ENCODE results near the gene COA1.

The COA1 gene

DNA sequence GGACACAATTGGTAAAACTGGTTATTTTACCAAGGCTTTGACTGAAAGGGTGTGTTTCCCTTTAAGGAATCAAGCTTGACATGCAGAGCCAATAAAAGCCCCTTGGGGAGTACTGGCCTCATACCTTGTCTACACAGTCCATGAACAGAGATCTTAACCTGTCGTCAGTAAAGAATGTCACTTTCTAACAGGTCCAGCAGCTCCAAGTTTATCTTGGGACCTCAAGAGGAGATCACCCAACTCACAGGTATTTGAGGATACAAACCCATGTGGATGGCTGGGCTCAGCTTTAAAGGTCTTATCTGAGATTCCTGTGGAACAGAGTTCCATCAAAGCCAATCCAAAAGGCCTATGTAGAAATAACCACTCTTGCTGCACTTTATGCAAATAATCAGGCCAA is 61.3 kb downstream of the COA1 start:
- Histone ChIP-seq H3K36me3 (ENCODE audit: insufficient read depth, low read length) (peaks cover 27% of the 10 kb centered on the region), H3K9me3 (ENCODE audit: low read depth, low read length) (peaks cover 3% of the 10 kb centered on the region; the same call in 1 of the 2 replicates), H3K9ac (ENCODE audit: insufficient read length) (no peak overlapping the region), H3K27ac (no peak overlapping the region), H3K4me3 (no peak overlapping the region)
- TF ChIP-seq EZH2 (IDR thresholded peaks at IDR 0.05) (no peak), POLR2AphosphoS5 (IDR thresholded peaks at IDR 0.05; ENCODE audit: borderline replicate concordance, low read depth, low read length) (no peak), FOXP2 (optimal IDR thresholded peaks at IDR 0.05; ENCODE audit: control extremely low read depth, extremely low read length, insufficient read depth) (no peak)
- no peak for DNase-seq (ENCODE audit: low read depth, low spot score)

DNA sequence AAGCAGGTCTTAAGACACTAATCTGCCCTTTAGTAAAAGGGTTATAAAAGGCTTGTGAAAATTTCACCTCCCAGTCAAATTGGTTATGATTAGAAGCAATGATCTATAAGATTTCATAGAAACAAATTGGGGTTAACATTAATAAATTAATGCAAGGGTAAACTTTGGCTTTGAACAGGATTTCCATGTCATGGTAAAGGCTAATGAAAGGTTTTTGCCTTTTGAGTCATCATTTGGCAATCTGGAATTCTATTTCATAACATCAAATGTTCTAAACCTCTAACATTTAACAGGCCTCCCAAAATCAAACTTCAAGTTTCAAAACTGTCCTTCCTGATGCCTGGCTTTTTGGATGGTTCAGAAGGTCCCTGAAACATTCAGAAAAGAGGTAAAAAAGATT is 62.4 kb downstream of the COA1 start:
- Histone ChIP-seq H3K27ac (no peak overlapping the region), H3K36me3 (ENCODE audit: insufficient read depth, low read length) (peaks cover 34% of the 10 kb centered on the region), H3K9me3 (ENCODE audit: low read depth, low read length) (no peaks in the 10 kb centered on the region; the same call in 1 of the 2 replicates), H3K9ac (ENCODE audit: insufficient read length) (no peak overlapping the region), H3K4me3 (no peak overlapping the region)
- DNase-seq (ENCODE audit: low read depth, low spot score), result no peak
- no peak for TF ChIP-seq EZH2 (IDR thresholded peaks at IDR 0.05)
- TF ChIP-seq POLR2AphosphoS5 (IDR thresholded peaks at IDR 0.05; ENCODE audit: borderline replicate concordance, low read depth, low read length), result no peak
- no peak for TF ChIP-seq FOXP2 (optimal IDR thresholded peaks at IDR 0.05; ENCODE audit: control extremely low read depth, extremely low read length, insufficient read depth)

DNA sequence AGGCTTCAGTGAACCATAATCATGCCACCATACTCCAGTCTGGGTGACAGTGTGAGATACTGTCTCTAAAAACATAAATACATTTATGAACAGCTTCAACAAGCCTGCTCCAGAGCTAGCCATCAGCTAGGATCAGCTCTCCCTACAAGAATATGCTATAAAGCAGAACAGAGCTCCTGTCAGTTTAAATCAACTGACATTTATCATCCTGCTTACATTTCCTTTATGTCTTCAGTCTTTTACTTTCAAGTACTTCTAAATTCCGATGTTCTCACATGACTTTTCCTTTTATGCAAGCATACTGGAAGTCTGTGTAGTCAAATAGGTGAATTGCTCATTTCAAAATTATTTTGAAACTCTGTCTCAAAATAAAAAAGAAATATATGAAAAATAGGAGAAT is 64.6 kb downstream of the COA1 start:
- no peak for DNase-seq (ENCODE audit: low read depth, low spot score)
- H3K9me3 ChIP-seq (ENCODE audit: low read depth, low read length), result no peaks in the 10 kb centered on the region; the same call in 1 of the 2 replicates
- no peak overlapping the region for H3K4me3 ChIP-seq
- H3K36me3 ChIP-seq (ENCODE audit: insufficient read depth, low read length), result peaks cover 26% of the 10 kb centered on the region
- H3K27ac ChIP-seq, result no peak overlapping the region
- no peak overlapping the region for H3K9ac ChIP-seq (ENCODE audit: insufficient read length)
- TF ChIP-seq POLR2AphosphoS5 (IDR thresholded peaks at IDR 0.05; ENCODE audit: borderline replicate concordance, low read depth, low read length) (no peak), EZH2 (IDR thresholded peaks at IDR 0.05) (no peak), FOXP2 (optimal IDR thresholded peaks at IDR 0.05; ENCODE audit: control extremely low read depth, extremely low read length, insufficient read depth) (no peak)

DNA sequence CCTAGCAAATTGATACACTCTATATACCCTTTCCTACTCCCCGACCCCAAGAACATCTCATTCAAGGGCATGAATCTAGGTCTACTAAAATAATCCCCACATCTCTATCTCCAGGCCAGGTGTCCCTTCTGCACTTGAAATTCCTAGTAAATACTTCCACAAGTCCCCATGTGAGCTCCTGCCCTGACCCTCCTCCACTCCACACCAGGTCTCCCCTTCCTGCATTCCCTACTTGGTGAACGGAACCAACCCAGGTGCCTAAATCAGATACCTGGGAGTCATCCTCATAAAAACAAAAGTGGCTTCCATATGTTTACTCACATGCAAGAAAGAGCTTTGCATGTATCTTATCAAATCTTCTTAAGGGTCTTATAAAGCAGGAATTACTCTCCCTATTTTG is 69.2 kb downstream of the COA1 start:
- DNase-seq (ENCODE audit: low read depth, low spot score), result no peak
- no peaks in the 10 kb centered on the region for H3K9me3 ChIP-seq (ENCODE audit: low read depth, low read length)
- no peak for TF ChIP-seq POLR2AphosphoS5 (IDR thresholded peaks at IDR 0.05; ENCODE audit: borderline replicate concordance, low read depth, low read length)
- TF ChIP-seq FOXP2 (optimal IDR thresholded peaks at IDR 0.05; ENCODE audit: control extremely low read depth, extremely low read length, insufficient read depth), result no peak
- TF ChIP-seq EZH2 (IDR thresholded peaks at IDR 0.05), result no peak
- no peak overlapping the region for H3K9ac ChIP-seq (ENCODE audit: insufficient read length)
- H3K4me3 ChIP-seq, result no peak overlapping the region
- no peak overlapping the region for H3K27ac ChIP-seq
- H3K36me3 ChIP-seq (ENCODE audit: insufficient read depth, low read length), result peaks cover 38% of the 10 kb centered on the region

GRCh38 chr7:43659549-43659896 is 69.8 kb downstream of the COA1 start:
- Histone ChIP-seq H3K27ac (no peak overlapping the region), H3K9me3 (ENCODE audit: low read depth, low read length) (no peaks in the 10 kb centered on the region), H3K9ac (ENCODE audit: insufficient read length) (no peak overlapping the region), H3K36me3 (ENCODE audit: insufficient read depth, low read length) (peaks cover 32% of the 10 kb centered on the region), H3K4me3 (no peak overlapping the region)
- no peak for TF ChIP-seq FOXP2 (optimal IDR thresholded peaks at IDR 0.05; ENCODE audit: control extremely low read depth, extremely low read length, insufficient read depth)
- TF ChIP-seq POLR2AphosphoS5 (IDR thresholded peaks at IDR 0.05; ENCODE audit: borderline replicate concordance, low read depth, low read length), result no peak
- TF ChIP-seq EZH2 (IDR thresholded peaks at IDR 0.05), result no peak
- no peak for DNase-seq (ENCODE audit: low read depth, low spot score)

DNA sequence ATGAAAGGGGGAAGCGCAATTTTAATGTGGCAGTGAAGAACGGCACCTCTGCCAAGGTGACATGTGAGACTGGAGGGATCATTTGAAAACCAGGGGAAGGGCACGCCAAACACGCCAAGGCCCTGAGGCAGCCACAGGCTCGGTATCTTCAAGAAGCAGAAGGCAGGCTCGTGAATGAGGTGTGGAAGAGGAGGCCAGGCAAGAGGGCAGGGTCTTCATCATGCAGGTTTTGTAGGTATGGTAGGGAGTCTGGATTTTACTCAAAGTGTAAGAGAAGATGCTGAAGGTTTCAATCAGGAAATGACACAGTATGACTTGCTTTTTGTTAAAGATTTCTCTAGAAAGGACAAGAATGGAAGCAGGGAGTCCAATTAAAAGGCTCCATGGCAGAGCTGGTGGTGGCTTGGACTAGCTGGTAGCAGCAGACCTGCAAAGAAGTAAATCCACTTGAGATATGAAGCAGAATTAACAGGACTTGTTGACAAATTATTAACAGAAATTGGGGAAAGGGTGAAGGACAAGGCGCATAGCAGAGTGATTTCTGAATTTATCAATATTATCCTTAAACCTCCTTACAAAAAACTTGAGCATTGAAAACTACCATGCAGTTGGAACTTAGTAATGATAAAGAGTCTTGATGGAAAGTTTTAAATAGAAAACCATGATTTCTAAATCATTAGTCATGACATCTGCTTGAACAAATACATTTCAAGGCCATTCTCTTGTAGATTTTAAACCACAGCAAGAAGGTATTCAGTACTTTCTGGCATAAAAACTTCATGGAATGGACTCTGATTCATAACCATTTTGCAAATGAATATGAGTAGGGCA is 70.4 kb downstream of the COA1 start:
- Histone ChIP-seq H3K4me3 (no peak overlapping the region), H3K9me3 (ENCODE audit: low read depth, low read length) (no peaks in the 10 kb centered on the region), H3K36me3 (ENCODE audit: insufficient read depth, low read length) (peaks cover 30% of the 10 kb centered on the region), H3K27ac (no peak overlapping the region), H3K9ac (ENCODE audit: insufficient read length) (no peak overlapping the region)
- DNase-seq (ENCODE audit: low read depth, low spot score), result no peak
- TF ChIP-seq FOXP2 (optimal IDR thresholded peaks at IDR 0.05; ENCODE audit: control extremely low read depth, extremely low read length, insufficient read depth) (no peak), POLR2AphosphoS5 (IDR thresholded peaks at IDR 0.05; ENCODE audit: borderline replicate concordance, low read depth, low read length) (no peak), EZH2 (IDR thresholded peaks at IDR 0.05) (no peak)

- H3K4me3 ChIP-seq, result no peak overlapping the region
- H3K36me3 ChIP-seq (ENCODE audit: insufficient read depth, low read length), result peaks cover 19% of the 10 kb centered on the region
- H3K9me3 ChIP-seq (ENCODE audit: low read depth, low read length), result no peaks in the 10 kb centered on the region
- DNase-seq (ENCODE audit: low read depth, low spot score), result no peak
- H3K9ac ChIP-seq (ENCODE audit: insufficient read length), result no peak overlapping the region
- no peak overlapping the region for H3K27ac ChIP-seq
- TF ChIP-seq EZH2 (IDR thresholded peaks at IDR 0.05) (no peak), POLR2AphosphoS5 (IDR thresholded peaks at IDR 0.05; ENCODE audit: borderline replicate concordance, low read depth, low read length) (no peak), FOXP2 (optimal IDR thresholded peaks at IDR 0.05; ENCODE audit: control extremely low read depth, extremely low read length, insufficient read depth) (no peak)
These were observed 72.3 kb downstream of the COA1 start for GRCh38 chr7:43656997-43657396.

DNA sequence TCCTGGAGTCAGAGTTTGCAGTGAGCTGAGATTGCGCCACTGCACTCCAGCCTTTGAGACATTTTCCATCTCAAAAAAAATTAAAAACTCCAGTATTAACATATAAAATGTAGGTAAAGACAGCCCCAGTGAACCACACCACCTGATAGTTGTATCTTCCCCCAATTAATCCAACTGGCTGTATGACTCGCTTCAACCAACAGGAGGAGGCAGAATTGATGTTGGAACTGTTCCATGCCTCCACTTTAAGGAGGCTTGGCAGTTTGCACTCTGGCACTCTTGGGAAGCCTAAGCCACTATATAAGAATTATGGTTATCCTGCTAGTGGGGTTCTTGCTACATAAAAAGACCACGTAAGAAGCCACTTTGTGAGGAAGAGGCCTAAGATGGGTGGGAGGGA is 73.7 kb downstream of the COA1 start:
- Histone ChIP-seq H3K9ac (ENCODE audit: insufficient read length) (no peak overlapping the region), H3K4me3 (no peak overlapping the region), H3K36me3 (ENCODE audit: insufficient read depth, low read length) (peaks cover 19% of the 10 kb centered on the region), H3K9me3 (ENCODE audit: low read depth, low read length) (no peaks in the 10 kb centered on the region), H3K27ac (no peak overlapping the region)
- TF ChIP-seq POLR2AphosphoS5 (IDR thresholded peaks at IDR 0.05; ENCODE audit: borderline replicate concordance, low read depth, low read length) (no peak), FOXP2 (optimal IDR thresholded peaks at IDR 0.05; ENCODE audit: control extremely low read depth, extremely low read length, insufficient read depth) (no peak), EZH2 (IDR thresholded peaks at IDR 0.05) (no peak)
- DNase-seq (ENCODE audit: low read depth, low spot score), result no peak

All from SK-N-MC (cell line).